Measurements from ENCODE around the gene NT5C3B.
"Not testable (repeated sequence)": the region's sequence is repeated elsewhere in the genome, so short reads cannot be mapped to it uniquely, and the experiment has no call there.

NT5C3B gene

DNA sequence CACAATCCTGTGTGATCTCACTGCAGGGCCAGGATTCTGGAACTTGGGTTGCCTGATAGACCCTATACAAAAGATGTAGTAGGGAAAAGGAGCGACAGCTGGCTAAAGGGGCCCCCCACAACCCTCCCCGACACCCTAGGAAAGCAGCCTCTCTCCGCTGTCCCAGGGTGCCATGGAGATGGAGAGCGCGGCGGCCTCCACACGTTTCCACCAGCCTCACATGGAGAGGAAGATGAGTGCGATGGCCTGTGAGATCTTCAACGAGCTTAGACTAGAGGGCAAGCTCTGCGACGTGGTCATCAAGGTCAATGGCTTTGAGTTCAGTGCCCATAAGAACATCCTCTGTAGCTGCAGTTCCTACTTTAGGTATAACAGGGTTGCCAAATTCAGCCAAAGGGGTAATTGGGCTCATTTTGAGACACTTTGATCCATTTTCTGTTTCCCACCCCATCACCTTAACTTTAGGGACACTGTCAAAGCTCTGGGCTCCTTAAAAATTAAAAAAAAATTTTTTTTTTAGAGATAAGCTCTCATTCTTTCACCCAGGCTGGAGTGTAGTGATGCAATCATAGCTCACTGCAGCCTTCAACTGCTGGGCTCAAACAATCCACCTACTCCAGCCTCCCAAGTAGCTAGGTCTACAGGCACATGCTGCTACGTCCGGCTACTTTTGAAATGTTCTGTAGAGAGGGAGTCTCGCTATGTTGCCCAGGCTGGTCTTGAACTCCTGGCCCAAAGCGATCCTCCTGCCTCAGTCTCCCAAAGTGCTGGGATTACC is 1.9 kb upstream of the NT5C3B start, which contains the start of gene KLHL10:
Gene KLHL10 (plus strand): TSS at position 65 of the 778 bp plus-strand sequence. CDS start 108 bp downstream, at position 173.
- TF ChIP-seq, protein P1, sequence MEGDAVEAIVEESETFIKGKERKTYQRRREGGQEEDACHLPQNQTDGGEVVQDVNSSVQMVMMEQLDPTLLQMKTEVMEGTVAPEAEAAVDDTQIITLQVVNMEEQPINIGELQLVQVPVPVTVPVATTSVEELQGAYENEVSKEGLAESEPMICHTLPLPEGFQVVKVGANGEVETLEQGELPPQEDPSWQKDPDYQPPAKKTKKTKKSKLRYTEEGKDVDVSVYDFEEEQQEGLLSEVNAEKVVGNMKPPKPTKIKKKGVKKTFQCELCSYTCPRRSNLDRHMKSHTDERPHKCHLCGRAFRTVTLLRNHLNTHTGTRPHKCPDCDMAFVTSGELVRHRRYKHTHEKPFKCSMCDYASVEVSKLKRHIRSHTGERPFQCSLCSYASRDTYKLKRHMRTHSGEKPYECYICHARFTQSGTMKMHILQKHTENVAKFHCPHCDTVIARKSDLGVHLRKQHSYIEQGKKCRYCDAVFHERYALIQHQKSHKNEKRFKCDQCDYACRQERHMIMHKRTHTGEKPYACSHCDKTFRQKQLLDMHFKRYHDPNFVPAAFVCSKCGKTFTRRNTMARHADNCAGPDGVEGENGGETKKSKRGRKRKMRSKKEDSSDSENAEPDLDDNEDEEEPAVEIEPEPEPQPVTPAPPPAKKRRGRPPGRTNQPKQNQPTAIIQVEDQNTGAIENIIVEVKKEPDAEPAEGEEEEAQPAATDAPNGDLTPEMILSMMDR (IDR thresholded peaks at IDR 0.05; ENCODE audit: low read depth, low read length, missing control alignments) = no peak
- no peak for DNase-seq (ENCODE audit: extremely low read depth, low read depth)
- H3K4me3 ChIP-seq (replicated peaks; ENCODE audit: low read depth, low read length) = peak within 1 kb of the TSS; percentile 86

DNA sequence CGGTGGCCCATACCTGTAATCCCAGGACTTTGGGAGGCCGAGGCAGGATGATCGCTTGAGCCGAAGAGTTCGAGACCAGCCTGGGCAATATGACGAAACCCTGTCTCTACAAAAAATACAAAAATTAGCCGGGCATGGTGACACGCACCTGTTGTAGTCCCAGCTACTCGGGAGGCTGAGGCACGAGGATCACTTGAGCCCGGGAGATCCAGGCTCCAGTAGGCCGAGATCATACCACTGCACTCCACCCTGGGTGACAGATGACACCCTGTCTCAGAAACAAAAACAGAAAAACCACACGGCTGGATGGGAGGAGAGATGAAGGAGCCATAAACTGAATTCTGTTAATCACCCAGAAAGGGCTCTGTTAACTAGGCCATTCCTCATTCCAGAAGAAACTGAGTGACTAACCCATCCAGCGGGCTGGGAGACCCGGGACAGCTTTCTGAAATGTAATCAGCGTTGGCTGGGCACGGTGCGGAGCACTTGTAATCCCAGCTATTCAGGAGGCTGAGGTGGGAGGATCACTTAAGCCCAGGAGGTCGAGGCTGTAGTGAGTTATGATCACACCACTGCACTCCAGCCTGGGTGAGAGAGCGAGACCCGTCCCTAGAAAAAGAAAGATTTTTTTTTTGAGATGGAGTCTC is 641 bp upstream of the NT5C3B start:
- DNase-seq (ENCODE audit: extremely low read depth, low read depth) = no peak
- H3K4me3 ChIP-seq (replicated peaks; ENCODE audit: low read depth, low read length) = peak overlapping the region; percentile 86
- TF ChIP-seq, protein P1 (IDR thresholded peaks at IDR 0.05; ENCODE audit: low read depth, low read length, missing control alignments) = no peak

DNA sequence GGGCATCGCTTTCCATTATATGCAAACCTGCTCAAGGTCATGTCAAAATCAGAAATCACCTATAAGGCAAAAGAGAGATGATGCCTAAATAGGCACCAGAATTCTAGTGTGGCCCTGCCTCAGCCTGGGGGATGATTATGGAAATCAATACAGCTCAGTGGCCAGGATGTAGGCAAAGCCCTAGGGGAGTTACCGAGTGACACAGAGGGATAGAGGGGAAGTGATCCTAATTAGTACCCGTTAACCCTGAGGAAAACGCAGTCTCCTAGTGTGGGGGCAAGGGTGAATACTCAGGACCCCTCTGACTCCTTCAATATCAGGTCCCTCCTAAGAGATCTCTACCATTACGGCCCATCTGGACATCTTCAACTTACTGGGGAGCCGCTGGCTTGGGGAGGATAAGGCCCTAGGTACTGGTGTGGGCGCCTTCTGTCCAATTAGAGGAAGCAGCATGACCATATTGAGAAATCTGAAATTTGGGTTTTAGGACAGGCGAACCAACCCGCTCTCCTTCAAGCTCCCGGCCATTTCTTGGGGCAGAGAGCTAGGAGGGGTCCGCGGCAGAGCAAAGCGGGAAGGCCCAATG is 725 bp downstream of the NT5C3B start:
- H3K4me3 ChIP-seq (replicated peaks; ENCODE audit: low read depth, low read length) = peak overlapping the region; percentile 86
- TF ChIP-seq, protein P1 (IDR thresholded peaks at IDR 0.05; ENCODE audit: low read depth, low read length, missing control alignments) = no peak
- no peak for DNase-seq (ENCODE audit: extremely low read depth, low read depth)

DNA sequence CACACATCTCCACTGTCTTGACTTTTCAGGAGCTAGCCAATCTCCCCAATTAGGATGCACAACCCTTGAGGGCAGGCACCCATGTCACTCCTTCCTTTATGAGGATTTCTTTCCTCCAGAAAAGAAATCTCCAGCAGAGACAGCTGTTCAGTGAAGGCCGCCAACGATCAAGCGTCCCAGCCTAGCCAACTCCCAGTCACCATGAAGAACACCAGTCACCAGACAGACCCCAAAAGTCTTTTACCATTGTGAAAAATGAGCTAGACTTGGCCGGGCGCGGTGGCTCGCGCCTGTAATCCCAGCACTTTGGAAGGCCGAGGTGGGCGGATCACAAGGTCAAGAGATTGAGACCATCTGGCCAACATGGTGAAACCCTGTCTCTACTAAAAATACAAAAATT is 6.1 kb downstream of the NT5C3B start:
- DNase-seq (ENCODE audit: extremely low read depth, low read depth); H3K4me3 ChIP-seq (replicated peaks; ENCODE audit: low read depth, low read length): not testable (repeated sequence)

DNA sequence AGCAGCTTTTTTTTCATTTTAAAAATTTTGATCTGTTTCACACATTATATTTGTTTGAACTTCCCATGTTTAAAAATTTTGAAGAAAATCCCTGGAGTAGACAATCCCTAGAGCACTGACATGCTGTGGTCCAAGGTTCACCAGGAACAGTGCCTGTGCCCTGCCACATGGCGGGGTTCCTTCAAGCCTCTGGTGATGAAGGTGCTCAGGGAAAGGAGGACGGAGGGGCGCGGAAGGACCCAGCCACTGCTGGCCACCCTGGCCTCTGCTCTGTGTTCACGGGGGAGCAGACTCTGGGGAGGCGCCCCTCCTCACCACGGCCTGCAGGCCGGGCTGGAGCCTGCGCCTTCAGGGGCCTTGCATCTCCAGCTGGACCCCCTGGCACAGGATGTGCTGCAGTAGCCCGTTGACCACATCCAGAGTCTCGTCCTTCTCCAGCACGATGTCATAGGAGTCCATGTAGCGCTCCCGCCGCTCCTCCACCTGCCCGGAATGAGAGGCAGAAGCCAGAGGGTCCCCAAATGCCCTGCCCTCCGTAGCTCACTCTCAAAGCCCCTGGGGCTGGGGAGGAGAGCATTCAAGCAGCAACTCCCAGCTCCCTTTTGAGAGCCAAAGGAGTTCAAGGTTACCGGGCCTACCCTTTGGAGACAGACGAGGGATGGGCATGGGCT is 10.7 kb downstream of the NT5C3B start:
- no peak for DNase-seq (ENCODE audit: extremely low read depth, low read depth)
- no peak overlapping the region for H3K4me3 ChIP-seq (replicated peaks; ENCODE audit: low read depth, low read length)
- TF ChIP-seq, protein P1 (IDR thresholded peaks at IDR 0.05; ENCODE audit: low read depth, low read length, missing control alignments) = no peak

DNA sequence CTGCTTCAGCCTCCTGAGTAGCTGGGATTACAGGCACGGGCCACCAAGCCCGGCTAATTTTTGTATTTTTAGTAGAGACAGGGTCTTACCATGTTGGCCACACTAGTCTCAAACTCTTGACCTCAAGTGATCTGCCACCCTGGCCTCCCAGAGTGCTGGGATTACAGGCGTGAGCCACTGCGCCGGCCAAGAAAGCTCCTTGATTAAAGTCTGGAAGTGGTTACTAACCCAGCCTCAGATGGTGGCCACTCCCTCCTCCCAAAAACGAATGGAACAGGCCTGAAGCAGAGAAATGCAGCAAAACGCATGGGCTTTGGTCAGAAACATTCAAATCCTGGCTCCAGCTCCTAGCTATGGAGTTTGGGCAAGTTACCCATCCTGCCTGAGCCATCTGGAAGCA is 11.9 kb downstream of the NT5C3B start:
- H3K4me3 ChIP-seq (replicated peaks; ENCODE audit: low read depth, low read length) = no peak overlapping the region
- peak; percentile 32 for DNase-seq (ENCODE audit: extremely low read depth, low read depth)
- TF ChIP-seq, protein P1 (IDR thresholded peaks at IDR 0.05; ENCODE audit: low read depth, low read length, missing control alignments) = no peak

DNA sequence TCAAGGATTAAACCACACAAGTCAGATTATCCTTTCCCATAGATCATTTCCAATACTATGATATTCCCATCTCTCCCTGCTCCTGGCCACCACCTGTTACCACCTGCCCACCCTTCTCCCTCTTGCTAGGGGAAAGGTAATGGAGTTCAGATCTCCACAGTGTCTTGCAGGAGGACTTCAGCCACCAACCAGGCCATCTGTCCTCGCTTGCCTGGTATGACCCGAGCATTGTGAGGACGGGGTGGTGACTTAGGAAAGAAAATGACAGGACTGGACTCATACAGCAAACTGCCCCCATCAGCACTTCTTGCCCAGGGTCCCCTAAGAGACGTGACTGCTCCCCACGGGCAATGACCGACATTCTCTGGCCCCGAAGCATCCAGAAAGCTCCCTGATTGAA is 12.5 kb downstream of the NT5C3B start:
- H3K4me3 ChIP-seq (replicated peaks; ENCODE audit: low read depth, low read length) = no peak overlapping the region
- DNase-seq (ENCODE audit: extremely low read depth, low read depth) = no peak
- TF ChIP-seq, protein P1 (IDR thresholded peaks at IDR 0.05; ENCODE audit: low read depth, low read length, missing control alignments) = no peak
